ENCODE measurements around the gene DFFA. TPM values are rescaled to one million over a fixed set of nuclear protein-coding genes. Genes with fewer than 3 reads are reported as not detected.
"Not testable (repeated sequence)": the region's sequence is repeated elsewhere in the genome, so short reads cannot be mapped to it uniquely, and the experiment has no call there.

Gene DFFA
- total RNA-seq, 1 donor from 2014 or later, result 58.5 TPM

DNA sequence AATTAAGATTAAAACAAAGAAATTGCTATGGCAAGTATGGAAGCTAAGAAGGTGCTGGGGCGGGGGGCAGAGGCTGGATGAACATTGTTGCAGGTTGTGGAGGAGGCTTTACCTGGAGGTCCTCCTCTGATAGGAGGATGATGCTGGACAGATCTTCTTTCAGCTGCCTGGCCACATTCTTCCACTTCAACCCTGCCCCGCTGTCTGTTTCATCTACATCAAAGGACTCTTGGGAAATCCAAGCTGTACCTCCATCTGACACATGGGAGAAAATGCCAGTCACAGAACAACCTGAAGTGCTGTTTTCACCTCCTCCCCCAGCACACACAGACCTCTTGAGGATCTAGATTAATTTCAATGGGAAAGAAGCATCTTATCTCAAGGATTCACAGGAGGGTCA is 5.3 kb downstream of the DFFA start:
- H3K4me2 ChIP-seq, result no peak overlapping the region
- H3K27ac ChIP-seq, result no peak overlapping the region
- H3K4me1 ChIP-seq, result peaks cover 7% of the 10 kb centered on the region
- H3K27me3 ChIP-seq, result no peaks in the 10 kb centered on the region
- no peak overlapping the region for H2AFZ ChIP-seq (replicated peaks)
- H3K79me2 ChIP-seq (ENCODE audit: low read depth), result peaks cover 28% of the 10 kb centered on the region
- no peak overlapping the region for H3K27ac Mint-ChIP-seq
- peaks cover 8% of the 10 kb centered on the region for H3K4me1 Mint-ChIP-seq
- DNase-seq (ENCODE audit: low spot score), result no peak
- no peaks in the 10 kb centered on the region for H3K9me3 ChIP-seq (ENCODE audit: low read depth)
- H4K20me1 ChIP-seq (ENCODE audit: low read depth), result peaks cover 20% of the 10 kb centered on the region
- H3K9ac ChIP-seq, result no peak overlapping the region
- TF ChIP-seq CTCF (IDR thresholded peaks at IDR 0.05), result no peak
- TF ChIP-seq EZH2 (IDR thresholded peaks at IDR 0.05), result no peak
- no peak for TF ChIP-seq EZH2phosphoT487 (IDR thresholded peaks at IDR 0.05)
- H3F3A ChIP-seq (ENCODE audit: low read depth), result peaks cover 4% of the 10 kb centered on the region
- H3K9me3 Mint-ChIP-seq, result no peaks in the 10 kb centered on the region
- H3K36me3 Mint-ChIP-seq, result peaks cover 26% of the 10 kb centered on the region
- no peaks in the 10 kb centered on the region for H3K27me3 Mint-ChIP-seq (ENCODE audit: insufficient read depth, low read depth)
- H3K4me3 Mint-ChIP-seq, result no peak overlapping the region
- no peak overlapping the region for H3K4me3 ChIP-seq
- H3K36me3 ChIP-seq, result no peaks in the 10 kb centered on the region

GRCh38 chr1:10459184-10459583 is 13.1 kb downstream of the DFFA start:
- Mint-ChIP-seq H3K36me3 (peaks cover 28% of the 10 kb centered on the region), H3K27ac (no peak overlapping the region), H3K27me3 (ENCODE audit: insufficient read depth, low read depth) (peaks cover 2% of the 10 kb centered on the region), H3K9me3 (peaks cover 2% of the 10 kb centered on the region), H3K4me3 (no peak overlapping the region), H3K4me1 (peaks cover 5% of the 10 kb centered on the region)
- no peak overlapping the region for H2AFZ ChIP-seq (replicated peaks)
- peaks cover 9% of the 10 kb centered on the region for H3F3A ChIP-seq (ENCODE audit: low read depth)
- H3K36me3 ChIP-seq, result no peaks in the 10 kb centered on the region
- no peak overlapping the region for H3K9ac ChIP-seq
- no peaks in the 10 kb centered on the region for H3K27me3 ChIP-seq
- H3K4me2 ChIP-seq, result no peak overlapping the region
- no peak overlapping the region for H3K4me3 ChIP-seq
- no peak for TF ChIP-seq EZH2phosphoT487 (IDR thresholded peaks at IDR 0.05)
- TF ChIP-seq CTCF (IDR thresholded peaks at IDR 0.05), result no peak
- TF ChIP-seq EZH2 (IDR thresholded peaks at IDR 0.05), result no peak
- peak overlapping the region; percentile 13 for H3K27ac ChIP-seq
- H4K20me1 ChIP-seq (ENCODE audit: low read depth), result peaks cover 3% of the 10 kb centered on the region
- H3K4me1 ChIP-seq, result no peaks in the 10 kb centered on the region
- DNase-seq (ENCODE audit: low spot score), result no peak
- no peaks in the 10 kb centered on the region for H3K79me2 ChIP-seq (ENCODE audit: low read depth)
- H3K9me3 ChIP-seq (ENCODE audit: low read depth), result no peaks in the 10 kb centered on the region

DNA sequence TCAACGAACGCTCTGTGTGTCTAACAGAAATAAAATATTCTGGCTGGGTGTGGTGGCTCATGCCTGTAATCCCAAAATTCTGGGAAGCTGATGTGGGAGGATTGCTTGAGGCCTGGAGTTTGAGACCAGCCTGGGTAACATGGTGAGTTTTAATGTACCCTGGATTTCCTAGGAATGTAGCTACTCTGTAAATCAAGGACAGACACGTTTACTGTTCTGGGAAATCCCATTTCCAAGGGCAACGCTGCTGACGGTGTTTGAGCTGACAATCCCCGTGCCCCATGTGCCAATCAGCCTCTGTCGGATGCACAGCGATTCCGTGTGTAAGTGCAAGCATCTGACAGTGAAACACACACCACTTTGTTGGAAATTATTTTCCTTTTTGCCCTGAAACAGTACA is 14.5 kb downstream of the DFFA start:
- H3K4me3 ChIP-seq, result no peak overlapping the region
- H3K79me2 ChIP-seq (ENCODE audit: low read depth), result no peaks in the 10 kb centered on the region
- no peaks in the 10 kb centered on the region for H4K20me1 ChIP-seq (ENCODE audit: low read depth)
- H3K4me1 ChIP-seq, result no peaks in the 10 kb centered on the region
- peaks cover 2% of the 10 kb centered on the region for H3K9me3 Mint-ChIP-seq
- no peak overlapping the region for H3K9ac ChIP-seq
- H3K27ac Mint-ChIP-seq, result no peak overlapping the region
- H3K9me3 ChIP-seq (ENCODE audit: low read depth), result no peaks in the 10 kb centered on the region
- H3K36me3 Mint-ChIP-seq, result peaks cover 21% of the 10 kb centered on the region
- peaks cover 5% of the 10 kb centered on the region for H3K4me1 Mint-ChIP-seq
- H2AFZ ChIP-seq (replicated peaks), result no peak overlapping the region
- H3K4me3 Mint-ChIP-seq, result no peak overlapping the region
- DNase-seq (ENCODE audit: low spot score), result no peak
- H3K4me2 ChIP-seq, result no peak overlapping the region
- H3K36me3 ChIP-seq, result no peaks in the 10 kb centered on the region
- peaks cover 2% of the 10 kb centered on the region for H3K27me3 Mint-ChIP-seq (ENCODE audit: insufficient read depth, low read depth)
- peaks cover 9% of the 10 kb centered on the region for H3F3A ChIP-seq (ENCODE audit: low read depth)
- H3K27ac ChIP-seq, result no peak overlapping the region
- no peaks in the 10 kb centered on the region for H3K27me3 ChIP-seq
- TF ChIP-seq EZH2phosphoT487 (IDR thresholded peaks at IDR 0.05), result no peak
- TF ChIP-seq EZH2 (IDR thresholded peaks at IDR 0.05), result no peak
- no peak for TF ChIP-seq CTCF (IDR thresholded peaks at IDR 0.05)

DNA sequence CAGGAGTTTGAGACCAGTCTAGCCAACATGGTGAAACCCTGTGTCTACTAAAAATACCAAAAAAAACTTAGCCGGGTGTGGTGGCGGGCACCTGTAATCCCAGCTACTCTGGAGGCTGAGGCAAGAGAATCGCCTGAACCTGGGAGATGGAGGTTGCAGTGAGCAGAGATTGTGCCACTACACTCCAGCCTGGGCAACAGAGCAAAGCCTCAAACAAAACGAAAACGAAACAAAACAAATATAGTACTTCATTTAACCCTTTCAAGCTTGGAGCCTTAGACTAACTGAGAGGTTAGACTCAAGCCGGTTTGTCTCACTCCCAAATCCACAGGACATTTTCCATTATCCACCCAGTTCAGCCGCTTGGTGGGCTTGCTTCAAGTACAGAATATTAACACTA is 14.9 kb downstream of the DFFA start:
- H3K27ac ChIP-seq; H3K27me3 ChIP-seq; H4K20me1 ChIP-seq (ENCODE audit: low read depth); H3K4me1 ChIP-seq; DNase-seq (ENCODE audit: low spot score); H3K4me2 ChIP-seq; H3K4me3 ChIP-seq; H3K4me1 Mint-ChIP-seq; H3K9ac ChIP-seq; H3K79me2 ChIP-seq (ENCODE audit: low read depth); H3F3A ChIP-seq (ENCODE audit: low read depth); H3K9me3 Mint-ChIP-seq; H2AFZ ChIP-seq (replicated peaks); H3K9me3 ChIP-seq (ENCODE audit: low read depth); H3K27me3 Mint-ChIP-seq (ENCODE audit: insufficient read depth, low read depth); H3K27ac Mint-ChIP-seq; H3K4me3 Mint-ChIP-seq; H3K36me3 ChIP-seq: not testable (repeated sequence)
- H3K36me3 Mint-ChIP-seq, result peaks cover 18% of the 10 kb centered on the region

All from neural progenitor cell (in vitro differentiated cells).